Activated CD4-positive, CD25-positive, alpha-beta regulatory T cell treated with anti-CD3 and anti-CD28 coated beads, Interleukin-2, amount 50 U/mL, for 72 hours (primary cell): ENCODE results near the gene SH3D19.
"Not testable (repeated sequence)": the region's sequence is repeated elsewhere in the genome, so short reads cannot be mapped to it uniquely, and the experiment has no call there.

Experiments
- DNase-seq: peaks from one replicate; pipeline ENCODE4 v3.0.0; 2021

SH3D19 gene

GRCh38 chr4:151087467-151087866 is 237.9 kb downstream of the SH3D19 start:
- no peak for DNase-seq

GRCh38 chr4:151077978-151078377 is 247.4 kb downstream of the SH3D19 start:
- not testable (repeated sequence) for DNase-seq

- no peak for DNase-seq
Measured at GRCh38 chr4:151074416-151074916, 250.9 kb downstream of the SH3D19 start.
